Islet precursor cell (in vitro differentiated cells): ENCODE data around the gene ARHGAP20.
A peak's percentile ranks its signal among the peaks of the same experiment; 100 is the strongest.
"Not testable (repeated sequence)": the region's sequence is repeated elsewhere in the genome, so short reads cannot be mapped to it uniquely, and the experiment has no call there.

ENCODE experiments used
- DNase-seq: peaks from one replicate; pipeline ENCODE4 v3.0.0-alpha.2; 2018

Gene ARHGAP20

DNA sequence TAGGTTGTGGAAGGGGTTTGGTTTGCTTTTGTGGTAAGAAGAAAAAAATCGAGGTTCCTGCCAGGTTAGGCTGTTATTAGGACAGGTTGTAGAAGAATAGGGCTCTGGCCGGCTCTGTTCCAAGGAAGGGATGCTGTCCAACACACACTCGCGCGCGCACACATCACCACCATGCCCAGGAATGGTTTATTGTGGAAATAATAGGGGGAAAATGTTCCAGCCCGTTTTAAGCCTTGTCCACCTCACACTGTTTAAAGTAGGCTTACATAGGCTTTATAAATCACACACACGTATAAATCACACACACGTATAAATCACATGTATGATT lies 1.2 kb upstream of the ARHGAP20 start:
- DNase-seq: no peak

- no peak for DNase-seq
These were observed 617 bp upstream of the ARHGAP20 start for GRCh38 chr11:110712659-110713448.

DNA sequence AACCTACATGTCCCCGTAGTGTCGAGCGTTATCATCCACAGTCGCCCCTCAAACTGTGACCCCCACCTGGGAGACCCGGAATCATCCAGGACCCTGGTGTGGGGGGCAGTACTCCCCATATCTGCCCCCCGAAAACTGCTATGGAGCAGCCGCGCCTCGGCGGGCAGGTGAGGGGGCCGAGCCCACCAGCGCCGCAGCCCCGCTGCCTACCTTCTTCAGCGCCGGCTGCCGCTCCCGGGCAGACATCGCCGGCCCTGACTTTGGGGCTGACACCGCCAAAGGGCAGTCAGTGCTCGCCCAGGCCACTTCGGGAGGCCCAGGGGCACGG lies 825 bp downstream of the ARHGAP20 start:
- DNase-seq: no peak

DNA sequence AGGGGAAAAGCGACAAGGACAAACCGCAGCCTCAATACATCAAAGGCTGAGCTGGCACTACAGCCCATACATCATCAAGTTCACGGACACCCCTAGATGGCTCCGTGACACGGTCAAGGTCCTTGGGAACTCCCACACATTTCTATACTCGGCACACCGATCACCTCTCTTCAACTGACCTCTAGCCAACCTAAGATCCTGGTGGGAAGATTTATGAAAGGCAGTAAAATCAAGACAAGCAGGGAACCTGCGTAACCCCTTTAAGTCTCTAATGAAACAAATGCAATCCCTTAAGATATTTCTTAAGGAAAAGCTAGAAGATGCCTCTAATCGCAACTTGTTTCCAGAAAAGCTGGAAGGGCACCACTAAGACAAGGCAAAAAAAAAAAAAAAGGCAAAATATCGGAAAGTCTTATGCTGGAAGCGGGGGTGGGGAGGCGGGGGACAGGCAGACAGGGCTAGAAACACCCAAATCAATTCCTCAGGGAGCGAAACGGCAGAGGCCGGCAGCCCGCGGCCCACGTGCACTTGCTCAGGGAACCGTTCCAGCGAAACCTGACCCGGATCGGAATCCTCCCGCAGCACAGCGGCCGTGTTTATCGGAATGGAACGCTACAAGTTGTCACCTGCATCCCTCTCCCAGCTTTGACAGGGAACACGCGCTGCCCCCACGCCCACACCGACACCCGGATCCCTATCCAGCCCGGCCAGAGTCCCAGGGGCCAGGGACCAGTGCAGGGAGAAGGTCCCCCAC lies 1.4 kb downstream of the ARHGAP20 start:
- peak; percentile 61 for DNase-seq

GRCh38 chr11:110704210-110704864 lies 7.9 kb downstream of the ARHGAP20 start:
- no peak for DNase-seq

- DNase-seq: no peak
These were observed 20.3 kb downstream of the ARHGAP20 start for GRCh38 chr11:110691926-110692325.

GRCh38 chr11:110689306-110689705 lies 22.9 kb downstream of the ARHGAP20 start:
- no peak for DNase-seq

GRCh38 chr11:110679323-110679975 lies 32.8 kb downstream of the ARHGAP20 start:
- DNase-seq: no peak

DNA sequence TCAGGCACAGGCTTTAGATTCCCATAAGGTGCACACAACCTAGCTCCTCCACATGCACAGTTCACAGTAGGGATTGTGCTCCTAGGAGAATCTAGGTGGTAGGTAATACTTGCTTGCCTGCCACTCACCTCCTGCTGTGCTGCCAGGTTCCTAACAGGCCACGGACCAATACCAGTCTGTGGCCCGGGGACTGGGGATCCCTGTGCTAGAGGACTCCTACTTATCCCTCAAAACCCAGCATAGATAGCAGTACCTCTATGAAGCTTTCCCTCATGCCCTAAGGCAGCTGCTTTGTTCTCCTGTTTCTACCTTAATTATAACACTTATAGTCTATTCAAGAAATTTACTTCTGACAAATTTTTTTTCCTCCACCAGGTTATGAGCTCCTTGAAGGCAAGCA lies 36.7 kb downstream of the ARHGAP20 start:
- no peak for DNase-seq

- no peak for DNase-seq
These were observed 46.4 kb downstream of the ARHGAP20 start for GRCh38 chr11:110665689-110666465.

GRCh38 chr11:110655967-110656366 lies 56.3 kb downstream of the ARHGAP20 start:
- no peak for DNase-seq

GRCh38 chr11:110654456-110654855 lies 57.8 kb downstream of the ARHGAP20 start:
- no peak for DNase-seq

DNA sequence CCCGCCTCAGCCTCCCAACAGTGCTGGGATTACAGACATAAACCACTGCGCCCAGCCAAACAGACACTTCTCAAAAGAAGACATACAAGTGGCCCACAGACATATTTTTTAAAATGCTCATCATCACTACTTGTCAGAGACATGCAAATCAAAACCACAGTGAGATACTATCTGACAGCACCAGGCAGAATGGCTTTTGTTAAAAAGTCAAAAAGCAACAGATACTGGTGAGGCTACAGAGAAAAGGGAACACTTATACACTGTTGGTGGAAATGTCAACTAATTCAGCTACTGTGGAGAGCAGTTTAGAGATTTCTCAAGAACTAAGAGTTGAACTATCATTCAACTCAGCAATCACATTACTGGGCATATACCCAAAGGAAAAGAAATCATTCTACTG lies 67.0 kb downstream of the ARHGAP20 start:
- DNase-seq: no peak

GRCh38 chr11:110634370-110634769 lies 77.9 kb downstream of the ARHGAP20 start:
- DNase-seq: no peak

- DNase-seq: no peak
These were observed 80.7 kb downstream of the ARHGAP20 start for GRCh38 chr11:110631551-110631950.

- no peak for DNase-seq
These were observed 82.6 kb downstream of the ARHGAP20 start for GRCh38 chr11:110629594-110629993.

DNA sequence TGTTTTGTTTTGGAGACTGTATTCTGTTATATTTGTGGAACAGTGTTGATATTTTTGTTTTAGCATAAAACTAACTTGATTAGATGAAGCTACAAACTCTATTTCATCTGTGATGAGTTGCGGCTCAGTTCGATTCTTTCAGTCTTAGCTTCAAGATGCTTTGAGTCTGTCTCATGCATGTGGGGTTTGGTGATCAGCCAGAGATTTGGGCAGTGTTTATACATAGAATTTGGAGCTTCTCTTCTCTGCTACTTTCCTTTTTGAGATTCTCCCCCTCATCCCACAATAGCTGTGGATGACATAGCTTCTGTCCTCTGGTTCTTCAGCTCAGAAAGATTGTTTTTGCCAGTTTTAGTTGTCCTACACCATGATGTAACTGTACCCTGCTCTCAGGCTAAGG lies 90.4 kb downstream of the ARHGAP20 start:
- DNase-seq: no peak

- DNase-seq: not testable (repeated sequence)
These were observed 92.9 kb downstream of the ARHGAP20 start for GRCh38 chr11:110619366-110619765.

DNA sequence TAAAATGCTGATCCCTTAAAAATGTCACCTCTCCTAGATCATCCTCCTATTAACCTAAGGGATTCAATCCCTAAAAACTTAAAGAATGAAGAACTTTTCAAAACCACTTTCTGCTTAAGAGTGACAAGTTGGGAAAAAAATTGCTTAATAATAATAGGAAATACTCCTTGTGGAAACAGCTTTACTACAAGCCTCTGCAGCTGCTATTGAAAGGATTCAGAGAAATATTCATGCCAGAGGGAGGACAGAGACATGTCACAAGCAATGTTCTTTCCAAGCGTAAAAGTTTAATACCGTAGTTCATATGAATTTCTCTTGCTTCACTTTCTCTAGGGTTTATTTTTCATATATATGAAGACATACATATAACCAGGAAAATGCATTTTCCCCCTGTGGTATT lies 98.2 kb downstream of the ARHGAP20 start:
- no peak for DNase-seq

- no peak for DNase-seq
These were observed 98.9 kb downstream of the ARHGAP20 start for GRCh38 chr11:110613197-110613918.

GRCh38 chr11:110606415-110606814 lies 105.8 kb downstream of the ARHGAP20 start:
- peak; percentile 59 for DNase-seq

GRCh38 chr11:110601936-110602335 lies 110.3 kb downstream of the ARHGAP20 start:
- no peak for DNase-seq
